ENCODE measurements around the gene TRIM27.
"Not testable (repeated sequence)": the region's sequence is repeated elsewhere in the genome, so short reads cannot be mapped to it uniquely, and the experiment has no call there.

Gene TRIM27

GRCh38 chr6:28923318-28924102, at the start of gene TRIM27:
Gene TRIM27 (minus strand): TSS chr6:28923985. CDS start chr6:28923632, 353 bp downstream.
- Histone ChIP-seq H3K27me3 (ENCODE audit: insufficient read depth, low read depth) (no peaks in the 10 kb centered on the region), H3K79me2 (ENCODE audit: insufficient read depth, low read depth) (peaks cover 41% of the 10 kb centered on the region), H3K4me2 (peak within 1 kb of the TSS; percentile 98), H3K36me3 (ENCODE audit: insufficient read depth) (peaks cover 3% of the 10 kb centered on the region; the same call in 1 of the 2 replicates), H2AFZ (ENCODE audit: low read depth) (peak within 1 kb of the TSS; percentile 100), H3K27ac (peak within 1 kb of the TSS; percentile 91), H3K4me3 (IDR thresholded peaks at IDR 0.05; ENCODE audit: insufficient read depth, low read depth, low read length) (no peak within 1 kb of the TSS), H4K20me1 (ENCODE audit: insufficient read depth) (no peaks in the 10 kb centered on the region), H3K9ac (peak within 1 kb of the TSS; percentile 94), H3K4me1 (ENCODE audit: low read depth, poor library complexity, severe bottlenecking) (peaks cover 25% of the 10 kb centered on the region)
- TF ChIP-seq CTCF (conservative IDR thresholded peaks at IDR 0.05; ENCODE audit: low read depth, low read length), result no peak

- not testable (repeated sequence) for H3K4me3 ChIP-seq (IDR thresholded peaks at IDR 0.05; ENCODE audit: insufficient read depth, low read depth, low read length); H3K4me1 ChIP-seq (ENCODE audit: low read depth, poor library complexity, severe bottlenecking); H4K20me1 ChIP-seq (ENCODE audit: insufficient read depth); H3K27me3 ChIP-seq (ENCODE audit: insufficient read depth, low read depth); H3K36me3 ChIP-seq (ENCODE audit: insufficient read depth); H3K9ac ChIP-seq; H3K27ac ChIP-seq; H2AFZ ChIP-seq (ENCODE audit: low read depth); H3K79me2 ChIP-seq (ENCODE audit: insufficient read depth, low read depth); H3K4me2 ChIP-seq
These were observed 46.3 kb upstream of the TRIM27 start for GRCh38 chr6:28970056-28970455.

- Histone ChIP-seq H3K9ac (no peak overlapping the region), H3K79me2 (ENCODE audit: insufficient read depth, low read depth) (no peaks in the 10 kb centered on the region), H3K27ac (no peak overlapping the region), H3K4me3 (IDR thresholded peaks at IDR 0.05; ENCODE audit: insufficient read depth, low read depth, low read length) (no peak overlapping the region), H3K4me2 (no peak overlapping the region), H3K36me3 (ENCODE audit: insufficient read depth) (no peaks in the 10 kb centered on the region), H2AFZ (ENCODE audit: low read depth) (no peak overlapping the region), H4K20me1 (ENCODE audit: insufficient read depth) (no peaks in the 10 kb centered on the region), H3K4me1 (ENCODE audit: low read depth, poor library complexity, severe bottlenecking) (no peaks in the 10 kb centered on the region), H3K27me3 (ENCODE audit: insufficient read depth, low read depth) (no peaks in the 10 kb centered on the region)
- TF ChIP-seq CTCF (conservative IDR thresholded peaks at IDR 0.05; ENCODE audit: low read depth, low read length), result no peak
These were observed 45.3 kb upstream of the TRIM27 start for GRCh38 chr6:28969129-28969528.

GRCh38 chr6:28968476-28968875, 44.7 kb upstream of the TRIM27 start:
- no peak for TF ChIP-seq CTCF (conservative IDR thresholded peaks at IDR 0.05; ENCODE audit: low read depth, low read length)
- Histone ChIP-seq H3K4me1 (ENCODE audit: low read depth, poor library complexity, severe bottlenecking) (no peaks in the 10 kb centered on the region), H3K4me2 (no peak overlapping the region), H3K79me2 (ENCODE audit: insufficient read depth, low read depth) (no peaks in the 10 kb centered on the region), H2AFZ (ENCODE audit: low read depth) (no peak overlapping the region), H3K36me3 (ENCODE audit: insufficient read depth) (no peaks in the 10 kb centered on the region), H3K4me3 (IDR thresholded peaks at IDR 0.05; ENCODE audit: insufficient read depth, low read depth, low read length) (no peak overlapping the region), H3K27ac (no peak overlapping the region), H3K9ac (no peak overlapping the region), H3K27me3 (ENCODE audit: insufficient read depth, low read depth) (no peaks in the 10 kb centered on the region), H4K20me1 (ENCODE audit: insufficient read depth) (no peaks in the 10 kb centered on the region)

GRCh38 chr6:28965706-28966105, 41.9 kb upstream of the TRIM27 start:
- no peak for TF ChIP-seq CTCF (conservative IDR thresholded peaks at IDR 0.05; ENCODE audit: low read depth, low read length)
- Histone ChIP-seq H3K4me1 (ENCODE audit: low read depth, poor library complexity, severe bottlenecking) (no peaks in the 10 kb centered on the region), H3K9ac (no peak overlapping the region)

More at GRCh38 chr6:28965706-28966105, 41.9 kb upstream of the TRIM27 start:
- Histone ChIP-seq H3K36me3 (ENCODE audit: insufficient read depth) (no peaks in the 10 kb centered on the region), H3K4me2 (no peak overlapping the region), H3K4me3 (IDR thresholded peaks at IDR 0.05; ENCODE audit: insufficient read depth, low read depth, low read length) (no peak overlapping the region), H3K79me2 (ENCODE audit: insufficient read depth, low read depth) (no peaks in the 10 kb centered on the region), H3K27me3 (ENCODE audit: insufficient read depth, low read depth) (no peaks in the 10 kb centered on the region), H2AFZ (ENCODE audit: low read depth) (no peak overlapping the region), H4K20me1 (ENCODE audit: insufficient read depth) (no peaks in the 10 kb centered on the region), H3K27ac (no peak overlapping the region)

Measured in KMS-11 (cell line).